Measurements from ENCODE around the gene CAMTA1.
A peak's percentile ranks its signal among the peaks of the same experiment; 100 is the strongest.

The CAMTA1 gene

GRCh38 chr1:7652061-7652460 lies 866.8 kb downstream of the CAMTA1 start:
- no peak for DNase-seq

- DNase-seq: peak in 1 of 56 donors; percentile 42
Measured at GRCh38 chr1:7652515-7653098, 867.4 kb downstream of the CAMTA1 start.

GRCh38 chr1:7654725-7655124 lies 869.5 kb downstream of the CAMTA1 start:
- DNase-seq: no peak

- DNase-seq: no peak
Measured at GRCh38 chr1:7655354-7655753, 870.1 kb downstream of the CAMTA1 start.

GRCh38 chr1:7656557-7657215 lies 871.4 kb downstream of the CAMTA1 start:
- DNase-seq: no peak

- peak in 25 of 56 donors; percentile 9 to 70 (median 37) for DNase-seq
Measured at GRCh38 chr1:7657287-7658016, 872.2 kb downstream of the CAMTA1 start.

GRCh38 chr1:7658099-7658498 lies 872.8 kb downstream of the CAMTA1 start:
- no peak for DNase-seq

- no peak for DNase-seq
Measured at GRCh38 chr1:7659514-7659913, 874.3 kb downstream of the CAMTA1 start.

GRCh38 chr1:7663451-7664146 lies 878.3 kb downstream of the CAMTA1 start:
- no peak for DNase-seq

- no peak for DNase-seq
Measured at GRCh38 chr1:7664147-7664892, 879.1 kb downstream of the CAMTA1 start.

- no peak for DNase-seq
Measured at GRCh38 chr1:7664893-7665250, 879.6 kb downstream of the CAMTA1 start.

- DNase-seq: no peak
Measured at GRCh38 chr1:7666249-7666648, 881.0 kb downstream of the CAMTA1 start.

- no peak for DNase-seq
Measured at GRCh38 chr1:7667159-7667558, 881.9 kb downstream of the CAMTA1 start.

GRCh38 chr1:7667625-7668218 lies 882.5 kb downstream of the CAMTA1 start:
- DNase-seq: peak; percentile 27 to 97 (median 84)

GRCh38 chr1:7669559-7670311 lies 884.5 kb downstream of the CAMTA1 start:
- DNase-seq: peak in 49 of 56 donors; percentile 12 to 81 (median 51)

- DNase-seq: no peak
Measured at GRCh38 chr1:7670334-7671145, 885.3 kb downstream of the CAMTA1 start.

GRCh38 chr1:7671146-7671465 lies 885.9 kb downstream of the CAMTA1 start:
- no peak for DNase-seq

GRCh38 chr1:7671676-7672075 lies 886.4 kb downstream of the CAMTA1 start:
- DNase-seq: no peak

GRCh38 chr1:7672864-7673263 lies 887.6 kb downstream of the CAMTA1 start:
- no peak for DNase-seq

All from nucleus accumbens (tissue), 56 donors.